ENCODE results near the gene C17orf67.
A peak's percentile ranks its signal among the peaks of the same experiment; 100 is the strongest.

C17orf67 gene

DNA sequence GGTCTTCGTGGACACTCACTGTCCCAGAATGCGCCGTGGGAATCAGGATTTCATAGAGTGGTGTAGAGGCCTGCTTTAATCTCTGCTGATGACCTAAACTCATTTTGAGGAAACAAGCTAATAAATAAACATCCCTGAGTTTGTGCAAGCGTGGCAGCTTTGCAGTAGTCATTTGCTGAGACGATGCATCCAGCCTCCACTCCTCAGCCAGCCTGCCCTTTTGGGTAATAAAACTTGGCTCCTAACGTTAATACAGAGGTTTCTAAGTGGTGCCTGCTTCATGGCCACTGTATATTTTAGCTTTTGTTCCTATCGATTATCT, 1.5 kb upstream of the C17orf67 start:
- no peak overlapping the region for H4K91ac ChIP-seq (ENCODE audit: low read depth, low read length, poor library complexity)
- H2BK15ac ChIP-seq (ENCODE audit: low read length): no peak overlapping the region
- H3K4ac ChIP-seq (ENCODE audit: low read length): no peak overlapping the region
- DNase-seq (ENCODE audit: low spot score): no peak
- no peak overlapping the region for H2BK12ac ChIP-seq (ENCODE audit: low read length)
- no peak overlapping the region for H2AK5ac ChIP-seq (ENCODE audit: low read depth, low read length)
- no peak overlapping the region for H2BK5ac ChIP-seq (ENCODE audit: low read length)
- H2BK120ac ChIP-seq (ENCODE audit: low read depth, low read length): no peak overlapping the region
- no peak overlapping the region for H3K27ac ChIP-seq (replicated peaks; ENCODE audit: low read length)
- H4K8ac ChIP-seq (ENCODE audit: low read depth, low read length): no peak overlapping the region
- H3K9ac ChIP-seq (ENCODE audit: low read depth, low read length, poor library complexity): peak overlapping the region; percentile 85
- WGBS, 2 donors (ENCODE audit: extremely low coverage in 2 of 2, insufficient read length in 2 of 2, insufficient replicate concordance in 1 of 2): no CpG with 5 or more reads among the region's 7 CpGs
- H3K9me3 ChIP-seq (replicated peaks in 1 of 2; ENCODE audit: control insufficient read depth in 2 of 2, insufficient read depth in 1 of 2, low read depth in 1 of 2, low read length in 2 of 2): peaks cover 0 to 8% of the 10 kb centered on the region in 2 donors
- H3K18ac ChIP-seq (ENCODE audit: low read length): no peak overlapping the region
- peaks cover 3% of the 10 kb centered on the region for H3K79me1 ChIP-seq (ENCODE audit: low read depth, low read length)
- H3K14ac ChIP-seq (ENCODE audit: low read length): no peak overlapping the region
- peak overlapping the region; percentile 99 for H3K4me2 ChIP-seq (ENCODE audit: insufficient read depth, low read length, poor library complexity, severe bottlenecking)
- no peak overlapping the region for H3K23ac ChIP-seq (ENCODE audit: low read depth, low read length, poor library complexity)
- H3K36me3 ChIP-seq (replicated peaks in 1 of 2; ENCODE audit: control insufficient read depth in 2 of 2, insufficient read depth in 2 of 2, low read length in 2 of 2): peaks cover 0 to 6% of the 10 kb centered on the region in 2 donors
- peak overlapping the region; percentile 99 for H2AFZ ChIP-seq (ENCODE audit: low read length)
- H3K27me3 ChIP-seq (ENCODE audit: control insufficient read depth in 3 of 3, insufficient read depth in 3 of 3, low read depth in 1 of 3, low read length in 3 of 3): peaks cover 0 to 15% (median 0%) of the 10 kb centered on the region in 3 experiments
- peak overlapping the region; percentile 74 to 80 for H3K4me3 ChIP-seq (ENCODE audit: low read length in 2 of 2)
- peaks cover 3 to 8% of the 10 kb centered on the region in 2 donors for H3K4me1 ChIP-seq (ENCODE audit: control insufficient read depth in 2 of 2, insufficient read depth in 1 of 2, low read depth in 1 of 2, low read length in 2 of 2)

DNA sequence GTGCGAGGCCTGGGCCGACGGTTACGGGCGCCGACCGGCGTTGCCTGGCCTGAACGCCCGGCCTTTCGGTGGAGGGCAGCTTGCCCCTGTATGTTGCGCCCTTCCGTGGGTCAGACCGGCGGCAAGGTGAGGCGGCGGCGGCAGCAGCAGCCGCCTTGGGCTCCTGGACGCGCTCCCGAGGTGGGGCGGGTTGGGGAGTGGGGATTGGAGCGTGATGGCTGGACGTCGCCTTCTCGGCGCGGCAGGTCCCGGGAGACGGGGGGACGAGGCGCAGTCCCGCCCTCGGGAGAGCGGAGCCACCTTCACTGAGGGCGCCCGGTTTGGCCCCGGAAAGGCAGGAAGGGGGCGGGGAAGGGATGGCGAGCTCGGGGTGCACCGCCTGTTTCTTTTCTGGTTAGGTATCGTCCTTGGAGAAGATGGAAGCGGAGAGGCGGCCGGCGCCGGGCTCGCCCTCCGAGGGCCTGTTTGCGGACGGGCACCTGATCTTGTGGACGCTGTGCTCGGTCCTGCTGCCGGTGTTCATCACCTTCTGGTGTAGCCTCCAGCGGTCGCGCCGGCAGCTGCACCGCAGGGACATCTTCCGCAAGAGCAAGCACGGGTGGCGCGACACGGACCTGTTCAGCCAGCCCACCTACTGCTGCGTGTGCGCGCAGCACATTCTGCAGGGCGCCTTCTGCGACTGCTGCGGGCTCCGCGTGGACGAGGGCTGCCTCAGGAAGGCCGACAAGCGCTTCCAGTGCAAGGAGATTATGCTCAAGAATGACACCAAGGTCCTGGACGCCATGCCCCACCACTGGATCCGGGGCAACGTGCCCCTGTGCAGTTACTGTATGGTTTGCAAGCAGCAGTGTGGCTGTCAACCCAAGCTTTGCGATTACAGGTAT, 902 bp upstream of the C17orf67 start:
- Histone ChIP-seq H4K91ac (ENCODE audit: low read depth, low read length, poor library complexity) (no peak overlapping the region), H3K14ac (ENCODE audit: low read length) (peak overlapping the region; percentile 96), H3K23ac (ENCODE audit: low read depth, low read length, poor library complexity) (peak overlapping the region; percentile 92), H3K18ac (ENCODE audit: low read length) (peak overlapping the region; percentile 97), H4K8ac (ENCODE audit: low read depth, low read length) (no peak overlapping the region), H3K4me3 (ENCODE audit: low read length in 2 of 2) (peak overlapping the region; percentile 74 to 80), H3K9ac (ENCODE audit: low read depth, low read length, poor library complexity) (peak overlapping the region; percentile 88), H3K4me1 (ENCODE audit: control insufficient read depth in 2 of 2, insufficient read depth in 1 of 2, low read depth in 1 of 2, low read length in 2 of 2) (peaks cover 3 to 8% of the 10 kb centered on the region in 2 donors), H2AFZ (ENCODE audit: low read length) (peak overlapping the region; percentile 99), H2BK15ac (ENCODE audit: low read length) (peak overlapping the region; percentile 76), H2BK5ac (ENCODE audit: low read length) (no peak overlapping the region), H3K4me2 (ENCODE audit: insufficient read depth, low read length, poor library complexity, severe bottlenecking) (peak overlapping the region; percentile 99), H3K9me3 (replicated peaks in 1 of 2; ENCODE audit: control insufficient read depth in 2 of 2, insufficient read depth in 1 of 2, low read depth in 1 of 2, low read length in 2 of 2) (peaks cover 0 to 8% of the 10 kb centered on the region in 2 donors), H3K27ac (replicated peaks; ENCODE audit: low read length) (no peak overlapping the region), H2AK5ac (ENCODE audit: low read depth, low read length) (no peak overlapping the region), H3K36me3 (replicated peaks in 1 of 2; ENCODE audit: control insufficient read depth in 2 of 2, insufficient read depth in 2 of 2, low read length in 2 of 2) (peaks cover 0 to 6% of the 10 kb centered on the region in 2 donors), H2BK120ac (ENCODE audit: low read depth, low read length) (no peak overlapping the region), H3K4ac (ENCODE audit: low read length) (no peak overlapping the region), H3K79me1 (ENCODE audit: low read depth, low read length) (peaks cover 3% of the 10 kb centered on the region), H3K27me3 (ENCODE audit: control insufficient read depth in 3 of 3, insufficient read depth in 3 of 3, low read depth in 1 of 3, low read length in 3 of 3) (peaks cover 0 to 15% (median 0%) of the 10 kb centered on the region in 3 experiments), H2BK12ac (ENCODE audit: low read length) (no peak overlapping the region)
- WGBS, 2 donors (ENCODE audit: extremely low coverage in 2 of 2, insufficient read length in 2 of 2, insufficient replicate concordance in 1 of 2): no CpG with 5 or more reads among the region's 81 CpGs
- DNase-seq (ENCODE audit: low spot score): peak; percentile 47

DNA sequence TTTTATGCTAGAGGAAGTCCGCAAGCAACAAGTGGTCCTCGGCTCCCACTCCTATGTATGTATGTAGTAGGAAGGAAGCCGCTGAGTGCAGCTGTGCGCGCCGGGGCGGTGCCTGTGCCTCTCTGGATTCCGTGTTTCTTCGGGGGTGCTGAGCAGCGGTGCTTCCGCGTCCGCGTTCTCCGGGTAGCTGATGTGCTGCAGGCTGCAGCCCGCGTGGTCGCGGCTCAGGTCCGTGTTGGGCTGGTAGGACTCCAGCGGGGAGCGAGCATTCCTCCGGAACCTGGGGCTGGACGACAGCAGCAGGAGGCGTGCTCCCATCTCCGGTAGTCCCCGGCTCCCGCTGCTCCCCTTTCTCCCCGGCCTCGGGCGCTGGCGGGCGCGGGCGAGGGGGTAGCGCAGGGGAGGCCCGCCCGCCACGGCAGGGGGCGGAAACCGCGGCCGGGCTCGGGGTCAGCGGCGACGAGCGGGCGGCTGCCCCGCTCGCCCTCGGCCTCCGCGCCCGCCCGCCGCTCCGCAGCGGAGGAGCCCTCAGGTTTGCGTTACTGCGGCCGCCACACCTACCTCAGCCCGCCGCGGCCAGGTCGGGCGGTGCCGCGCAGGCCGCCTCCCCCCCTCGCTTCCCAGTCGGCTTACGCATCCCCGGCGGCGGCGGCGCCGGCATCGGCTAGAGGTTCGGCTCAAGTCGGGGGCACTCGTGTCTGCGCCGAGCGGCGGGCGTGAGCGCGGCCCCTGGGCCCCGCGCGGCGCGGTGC, 487 bp downstream of the C17orf67 start:
- H3K27me3 ChIP-seq (ENCODE audit: control insufficient read depth in 3 of 3, insufficient read depth in 3 of 3, low read depth in 1 of 3, low read length in 3 of 3): peaks cover 0 to 15% (median 0%) of the 10 kb centered on the region in 3 experiments
- H3K4me2 ChIP-seq (ENCODE audit: insufficient read depth, low read length, poor library complexity, severe bottlenecking): peak overlapping the region; percentile 92
- DNase-seq (ENCODE audit: low spot score): peak; percentile 32
- H4K91ac ChIP-seq (ENCODE audit: low read depth, low read length, poor library complexity): no peak overlapping the region
- peaks cover 0 to 6% of the 10 kb centered on the region in 2 donors for H3K36me3 ChIP-seq (replicated peaks in 1 of 2; ENCODE audit: control insufficient read depth in 2 of 2, insufficient read depth in 2 of 2, low read length in 2 of 2)
- H3K79me1 ChIP-seq (ENCODE audit: low read depth, low read length): peaks cover 3% of the 10 kb centered on the region
- no peak overlapping the region for H2AK5ac ChIP-seq (ENCODE audit: low read depth, low read length)
- H3K14ac ChIP-seq (ENCODE audit: low read length): peak overlapping the region; percentile 75
- peaks cover 0 to 8% of the 10 kb centered on the region in 2 donors for H3K9me3 ChIP-seq (replicated peaks in 1 of 2; ENCODE audit: control insufficient read depth in 2 of 2, insufficient read depth in 1 of 2, low read depth in 1 of 2, low read length in 2 of 2)
- peak overlapping the region; percentile 74 to 89 for H3K4me3 ChIP-seq (ENCODE audit: low read length in 2 of 2)
- H3K18ac ChIP-seq (ENCODE audit: low read length): peak overlapping the region; percentile 96
- H2BK5ac ChIP-seq (ENCODE audit: low read length): peak overlapping the region; percentile 83
- peak overlapping the region; percentile 90 for H2BK15ac ChIP-seq (ENCODE audit: low read length)
- WGBS, 2 donors (ENCODE audit: extremely low coverage in 2 of 2, insufficient read length in 2 of 2, insufficient replicate concordance in 1 of 2): no CpG with 5 or more reads among the region's 95 CpGs
- H2BK12ac ChIP-seq (ENCODE audit: low read length): peak overlapping the region; percentile 87
- peak overlapping the region; percentile 90 for H3K23ac ChIP-seq (ENCODE audit: low read depth, low read length, poor library complexity)
- H3K4ac ChIP-seq (ENCODE audit: low read length): peak overlapping the region; percentile 85
- peak overlapping the region; percentile 89 for H3K9ac ChIP-seq (ENCODE audit: low read depth, low read length, poor library complexity)
- H2BK120ac ChIP-seq (ENCODE audit: low read depth, low read length): peak overlapping the region; percentile 73
- peaks cover 3 to 8% of the 10 kb centered on the region in 2 donors for H3K4me1 ChIP-seq (ENCODE audit: control insufficient read depth in 2 of 2, insufficient read depth in 1 of 2, low read depth in 1 of 2, low read length in 2 of 2)
- H2AFZ ChIP-seq (ENCODE audit: low read length): peak overlapping the region; percentile 99
- peak overlapping the region; percentile 34 for H3K27ac ChIP-seq (replicated peaks; ENCODE audit: low read length)
- no peak overlapping the region for H4K8ac ChIP-seq (ENCODE audit: low read depth, low read length)

DNA sequence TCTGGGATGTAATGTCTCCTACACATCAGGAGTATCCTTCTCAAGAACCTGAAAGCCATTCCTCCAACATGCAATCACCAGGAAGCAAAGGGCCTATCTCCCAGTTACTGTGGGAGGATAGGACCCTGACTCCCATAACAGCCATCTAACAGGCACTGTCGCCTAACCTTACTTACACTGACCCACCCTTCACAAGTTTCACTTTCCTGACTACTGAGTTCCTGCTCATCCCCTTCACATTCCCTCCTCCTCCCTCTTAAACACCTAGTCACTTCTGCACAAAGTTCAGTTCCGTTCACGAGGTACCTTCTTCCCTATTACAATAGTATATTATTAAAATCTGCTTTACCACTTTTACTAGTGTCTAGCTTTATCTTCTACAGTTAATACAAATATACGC, 1.3 kb downstream of the C17orf67 start:
- H4K8ac ChIP-seq (ENCODE audit: low read depth, low read length): no peak overlapping the region
- no peak overlapping the region for H3K4me2 ChIP-seq (ENCODE audit: insufficient read depth, low read length, poor library complexity, severe bottlenecking)
- peaks cover 3 to 8% of the 10 kb centered on the region in 2 donors for H3K4me1 ChIP-seq (ENCODE audit: control insufficient read depth in 2 of 2, insufficient read depth in 1 of 2, low read depth in 1 of 2, low read length in 2 of 2)
- H3K27me3 ChIP-seq (ENCODE audit: control insufficient read depth in 3 of 3, insufficient read depth in 3 of 3, low read depth in 1 of 3, low read length in 3 of 3): peaks cover 0 to 15% (median 0%) of the 10 kb centered on the region in 3 experiments
- peaks cover 0 to 6% of the 10 kb centered on the region in 2 donors for H3K36me3 ChIP-seq (replicated peaks in 1 of 2; ENCODE audit: control insufficient read depth in 2 of 2, insufficient read depth in 2 of 2, low read length in 2 of 2)
- DNase-seq (ENCODE audit: low spot score): no peak
- H3K23ac ChIP-seq (ENCODE audit: low read depth, low read length, poor library complexity): no peak overlapping the region
- no CpG with 5 or more reads among the region's 4 CpGs for WGBS, 2 donors (ENCODE audit: extremely low coverage in 2 of 2, insufficient read length in 2 of 2, insufficient replicate concordance in 1 of 2)
- no peak overlapping the region for H2BK5ac ChIP-seq (ENCODE audit: low read length)
- H2BK120ac ChIP-seq (ENCODE audit: low read depth, low read length): no peak overlapping the region
- H3K18ac ChIP-seq (ENCODE audit: low read length): no peak overlapping the region
- no peak overlapping the region for H2BK15ac ChIP-seq (ENCODE audit: low read length)
- no peak overlapping the region for H2AFZ ChIP-seq (ENCODE audit: low read length)
- H3K9me3 ChIP-seq (replicated peaks in 1 of 2; ENCODE audit: control insufficient read depth in 2 of 2, insufficient read depth in 1 of 2, low read depth in 1 of 2, low read length in 2 of 2): peaks cover 0 to 8% of the 10 kb centered on the region in 2 donors
- H3K4me3 ChIP-seq (ENCODE audit: low read length in 2 of 2): peak overlapping the region in 1 of 2 donors; percentile 74
- no peak overlapping the region for H3K14ac ChIP-seq (ENCODE audit: low read length)
- H2AK5ac ChIP-seq (ENCODE audit: low read depth, low read length): no peak overlapping the region
- no peak overlapping the region for H3K27ac ChIP-seq (replicated peaks; ENCODE audit: low read length)
- peaks cover 3% of the 10 kb centered on the region for H3K79me1 ChIP-seq (ENCODE audit: low read depth, low read length)
- no peak overlapping the region for H3K9ac ChIP-seq (ENCODE audit: low read depth, low read length, poor library complexity)
- H2BK12ac ChIP-seq (ENCODE audit: low read length): no peak overlapping the region
- H4K91ac ChIP-seq (ENCODE audit: low read depth, low read length, poor library complexity): no peak overlapping the region
- H3K4ac ChIP-seq (ENCODE audit: low read length): no peak overlapping the region

Measured in neuronal stem cell (in vitro differentiated cells).